ENCODE measurements around the gene GYPC.

DNA sequence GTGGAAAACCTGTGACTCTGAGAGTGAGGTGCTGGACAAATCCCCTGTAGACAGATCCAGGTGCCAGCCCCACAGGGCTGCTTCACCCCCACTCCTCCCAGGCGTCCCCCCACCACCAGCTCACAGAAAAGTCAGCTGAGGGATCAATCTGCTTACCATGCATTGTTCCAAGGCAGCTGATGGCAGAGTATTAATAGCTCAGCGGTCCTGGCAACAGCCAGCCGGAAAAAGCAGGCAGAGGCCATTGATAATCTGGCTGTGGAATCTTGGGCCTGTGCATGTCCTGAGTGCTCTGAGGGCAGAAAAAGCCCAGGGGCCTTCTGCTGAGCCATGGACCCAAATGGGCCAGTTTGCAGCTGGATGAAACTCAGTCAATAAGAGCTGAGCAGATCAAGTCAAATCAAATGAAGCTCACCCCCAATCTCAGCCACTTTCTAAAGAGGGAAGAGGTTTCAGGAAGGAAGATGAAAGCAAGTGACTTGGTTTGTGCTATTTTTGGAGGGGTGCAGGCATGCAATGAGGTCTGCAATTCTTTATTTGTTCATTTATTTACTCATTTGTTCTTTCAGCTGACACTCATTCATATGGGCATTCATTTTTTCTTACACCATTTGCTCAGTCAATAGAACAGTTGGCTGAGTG is 63.4 kb downstream of the GYPC start:
- TF ChIP-seq SUZ12 (IDR thresholded peaks at IDR 0.05; ENCODE audit: extremely low read depth, insufficient read depth, insufficient read length) (no peak), YY1 (IDR thresholded peaks at IDR 0.05; ENCODE audit: insufficient read depth, insufficient read length) (no peak), ZNF274 (IDR thresholded peaks at IDR 0.05; ENCODE audit: low read depth, low read length) (no peak)
